Activated naive CD4-positive, alpha-beta T cell treated with anti-CD3 and anti-CD28 coated beads, Interleukin-2, amount 50 U/mL, for 24 hours (primary cell): Measurements from ENCODE around the gene SELPLG.
"Not testable (repeated sequence)": the region's sequence is repeated elsewhere in the genome, so short reads cannot be mapped to it uniquely, and the experiment has no call there.

Source experiments
- H3K27ac Mint-ChIP-seq: one replicate; pipeline ENCODE4 v1.8.0; 2021; ENCODE audit warnings: mild to moderate bottlenecking, mixed read lengths
- H3K27me3 Mint-ChIP-seq: one replicate; pipeline ENCODE4 v1.8.0; 2021; ENCODE audit warnings: mixed read lengths
- H3K36me3 Mint-ChIP-seq: one replicate; pipeline ENCODE4 v1.8.0; 2021; ENCODE audit warnings: mixed read lengths
- H3K4me1 Mint-ChIP-seq: one replicate; pipeline ENCODE4 v1.8.0; 2021; ENCODE audit warnings: mixed read lengths
- H3K4me3 Mint-ChIP-seq: one replicate; pipeline ENCODE4 v1.8.0; 2021; ENCODE audit warnings: mild to moderate bottlenecking, mixed read lengths
- H3K9me3 Mint-ChIP-seq: one replicate; pipeline ENCODE4 v1.8.0; 2021; ENCODE audit warnings: mixed read lengths

The SELPLG gene

DNA sequence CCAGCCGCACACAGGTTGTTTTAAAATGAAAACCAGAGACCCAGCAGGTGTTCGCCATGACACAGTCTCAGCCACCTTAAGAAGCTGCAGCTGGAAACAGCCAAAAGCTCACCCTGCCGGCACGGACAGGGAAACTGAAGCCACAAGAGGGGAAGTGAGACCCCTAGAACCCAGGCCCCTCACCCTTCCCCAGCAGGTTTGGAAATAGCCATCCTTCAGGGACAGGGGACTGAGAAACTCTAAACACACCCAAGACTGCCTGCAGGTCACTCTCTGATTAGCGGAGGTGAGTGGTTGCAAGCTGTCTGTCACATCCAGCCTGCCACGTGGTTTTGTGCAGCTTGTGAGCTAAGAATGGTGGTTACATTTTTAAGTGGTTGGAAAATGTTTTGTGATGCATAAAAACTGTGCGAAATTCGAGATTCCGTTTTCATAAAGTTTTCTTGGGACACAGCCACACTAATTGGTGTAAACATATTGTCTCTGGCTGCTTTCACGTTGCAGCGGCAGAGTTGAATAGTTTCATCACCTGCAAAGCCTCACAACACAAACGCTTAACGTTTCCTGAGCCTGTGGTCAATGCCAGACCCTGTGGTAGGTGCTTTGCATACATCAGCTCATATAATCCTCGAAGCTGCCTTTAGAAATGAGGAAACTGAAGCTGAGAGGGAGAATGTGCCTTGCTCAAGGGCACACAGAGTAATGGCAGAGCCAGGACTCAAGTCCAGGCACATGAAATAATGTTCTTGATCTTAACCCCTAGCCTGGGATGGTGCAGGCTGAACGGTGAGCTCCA lies 1.7 kb upstream of the SELPLG start:
- Mint-ChIP-seq H3K36me3 (peaks cover 6% of the 10 kb centered on the region), H3K27me3 (no peaks in the 10 kb centered on the region), H3K4me1 (peaks cover 73% of the 10 kb centered on the region), H3K4me3 (peak overlapping the region; percentile 97), H3K27ac (peak overlapping the region; percentile 80), H3K9me3 (no peaks in the 10 kb centered on the region)

DNA sequence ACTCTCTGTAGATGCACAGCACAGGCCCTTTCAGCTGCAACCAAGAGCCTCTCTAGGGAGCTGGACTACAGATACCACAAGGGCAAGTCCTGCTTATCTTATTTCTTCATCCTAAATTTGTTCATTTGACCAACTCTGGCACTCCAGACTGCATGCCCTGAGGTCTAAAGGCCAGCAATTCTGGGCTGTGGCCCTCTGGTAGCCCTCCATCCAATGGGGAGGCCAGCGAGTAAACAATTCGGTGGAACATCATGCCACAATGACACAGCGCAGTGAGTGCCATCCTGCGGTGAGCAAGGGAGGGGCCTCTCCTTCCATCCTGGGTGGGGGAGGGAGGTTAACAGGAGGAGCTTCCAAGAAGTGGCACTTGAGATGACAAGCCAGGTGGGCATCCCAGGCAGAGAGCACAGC lies 652 bp upstream of the SELPLG start:
- Mint-ChIP-seq H3K4me3 (peak overlapping the region; percentile 97), H3K27ac (peak overlapping the region; percentile 99), H3K27me3 (no peaks in the 10 kb centered on the region), H3K4me1 (peaks cover 79% of the 10 kb centered on the region), H3K9me3 (no peaks in the 10 kb centered on the region), H3K36me3 (peaks cover 6% of the 10 kb centered on the region)

GRCh38 chr12:108633081-108633533 lies 587 bp downstream of the SELPLG start:
- Mint-ChIP-seq H3K27ac (peak overlapping the region; percentile 99), H3K4me1 (peaks cover 85% of the 10 kb centered on the region), H3K36me3 (peaks cover 6% of the 10 kb centered on the region), H3K9me3 (no peaks in the 10 kb centered on the region), H3K4me3 (peak overlapping the region; percentile 97), H3K27me3 (no peaks in the 10 kb centered on the region)

DNA sequence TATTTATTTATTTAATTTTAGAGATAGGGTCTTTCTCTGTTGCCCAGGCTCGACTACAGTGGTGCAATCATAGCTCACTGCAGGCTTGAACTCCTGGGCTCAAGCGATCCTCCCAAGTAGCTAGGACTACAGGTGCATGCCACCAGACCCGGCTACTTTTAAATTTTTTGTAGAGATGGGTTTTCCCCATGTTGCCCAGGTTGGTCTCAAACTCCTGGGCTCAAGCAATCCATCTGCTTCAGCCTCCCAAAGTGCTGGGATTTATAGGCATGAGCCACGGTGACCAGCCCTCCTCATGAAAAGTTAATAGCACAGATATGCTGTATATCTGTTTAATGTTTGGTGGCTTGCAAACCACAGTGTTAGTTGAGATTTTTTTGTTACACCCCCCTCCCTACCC lies 2.4 kb downstream of the SELPLG start:
- peaks cover 82% of the 10 kb centered on the region for H3K4me1 Mint-ChIP-seq
- not testable (repeated sequence) for H3K9me3 Mint-ChIP-seq, H3K36me3 Mint-ChIP-seq, H3K27me3 Mint-ChIP-seq
- peak overlapping the region; percentile 97 for H3K4me3 Mint-ChIP-seq
- peak overlapping the region; percentile 100 for H3K27ac Mint-ChIP-seq

- H3K36me3 Mint-ChIP-seq: peaks cover 6% of the 10 kb centered on the region
These were observed 3.0 kb downstream of the SELPLG start for GRCh38 chr12:108630481-108631207.

DNA sequence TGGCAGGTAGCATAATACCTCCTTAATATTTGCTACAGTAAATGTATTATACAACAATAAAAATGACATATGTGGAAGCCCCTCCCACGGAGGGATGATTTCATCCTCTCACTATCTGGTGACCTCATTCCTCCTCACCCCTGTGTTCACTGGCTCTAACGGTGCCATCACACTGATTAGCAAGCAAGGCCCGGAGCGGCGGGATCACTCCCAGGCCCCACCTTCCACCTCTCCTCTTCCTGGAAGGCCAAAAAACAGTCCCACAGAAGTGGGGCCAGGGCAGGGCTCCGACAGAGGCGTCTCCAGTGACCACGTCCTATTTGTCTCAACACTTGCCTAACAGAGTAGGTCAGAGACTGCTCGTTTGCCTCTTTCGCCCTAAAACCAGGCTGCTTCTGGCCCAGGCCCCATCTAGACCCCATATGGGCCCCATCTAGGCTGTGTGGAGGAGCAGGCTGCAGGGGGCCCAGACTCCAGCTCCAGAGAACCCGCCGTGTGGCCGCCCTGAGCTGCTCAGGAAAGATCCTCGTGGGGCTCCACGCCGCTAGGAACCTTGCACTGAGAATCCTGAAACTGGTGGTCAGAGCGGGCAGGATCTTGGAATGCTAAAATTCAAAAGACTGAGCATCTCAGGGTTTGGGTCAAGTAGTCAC lies 3.7 kb downstream of the SELPLG start:
- Mint-ChIP-seq H3K4me1 (peaks cover 82% of the 10 kb centered on the region), H3K27me3 (no peaks in the 10 kb centered on the region), H3K9me3 (no peaks in the 10 kb centered on the region), H3K36me3 (peaks cover 9% of the 10 kb centered on the region), H3K4me3 (peak overlapping the region; percentile 97), H3K27ac (peak overlapping the region; percentile 100)

More at GRCh38 chr12:108630481-108631207, 3.0 kb downstream of the SELPLG start:
- Mint-ChIP-seq H3K27me3 (no peaks in the 10 kb centered on the region), H3K4me1 (peaks cover 82% of the 10 kb centered on the region), H3K27ac (peak overlapping the region; percentile 100), H3K9me3 (no peaks in the 10 kb centered on the region), H3K4me3 (peak overlapping the region; percentile 97)

DNA sequence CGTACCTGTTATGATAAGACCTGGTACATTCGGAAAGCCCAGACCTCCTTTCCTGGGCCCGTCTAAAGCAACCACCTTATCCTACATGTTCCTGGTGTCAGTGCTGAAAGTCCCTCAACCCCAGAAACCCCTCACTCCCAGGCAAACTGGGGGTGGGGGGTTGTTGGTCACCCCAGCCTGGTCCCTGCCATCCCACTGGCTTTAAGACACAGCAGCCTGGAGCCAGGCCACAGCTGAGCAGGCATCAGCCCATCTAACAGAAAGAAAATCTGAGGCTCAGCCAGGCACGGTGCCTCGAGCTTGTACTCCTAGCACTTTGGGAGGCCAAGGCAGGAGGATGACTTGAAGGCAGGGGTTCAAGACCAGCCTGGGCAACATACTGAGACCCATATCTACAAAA lies 4.5 kb downstream of the SELPLG start:
- Mint-ChIP-seq H3K4me3 (peak overlapping the region; percentile 82), H3K27ac (peak overlapping the region; percentile 100), H3K4me1 (peaks cover 76% of the 10 kb centered on the region), H3K27me3 (no peaks in the 10 kb centered on the region), H3K9me3 (no peaks in the 10 kb centered on the region), H3K36me3 (peaks cover 9% of the 10 kb centered on the region)

DNA sequence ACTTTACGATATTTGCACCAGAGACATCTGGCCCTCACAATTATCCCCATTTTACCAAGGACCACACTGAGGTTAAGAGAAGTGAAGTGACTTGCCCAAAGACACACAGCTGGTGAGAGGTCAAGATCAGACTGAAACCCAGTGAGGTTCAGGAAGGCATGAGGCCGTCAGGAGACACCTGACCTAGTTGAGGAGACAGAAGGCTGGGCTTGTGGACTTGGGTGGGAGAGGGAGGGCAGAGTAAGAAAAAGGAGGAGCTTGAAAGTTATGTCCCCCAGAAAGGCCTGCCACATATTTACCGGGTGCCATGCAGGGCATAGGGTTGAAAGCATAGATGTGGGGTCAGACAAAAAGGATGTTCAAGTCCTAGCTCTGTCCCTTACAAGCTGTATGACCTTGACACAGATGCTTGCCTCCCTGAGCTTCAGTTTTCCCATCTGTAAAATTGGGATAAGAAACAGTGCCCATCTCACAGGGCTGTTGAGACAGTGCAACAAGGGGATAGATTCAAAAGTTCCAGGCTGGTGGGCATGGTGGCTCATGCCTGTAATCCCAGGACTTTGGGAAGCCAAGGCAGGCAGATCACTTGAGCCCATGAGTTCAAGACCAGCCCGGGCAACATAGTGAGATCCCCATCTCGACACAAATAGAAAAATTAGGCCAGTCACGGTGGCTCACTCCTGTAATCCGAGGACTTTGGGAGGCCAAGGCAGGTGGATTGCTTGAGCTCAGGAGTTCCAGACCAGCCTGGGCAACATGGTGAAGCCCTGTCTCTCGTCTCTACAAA lies 6.4 kb downstream of the SELPLG start:
- H3K27ac Mint-ChIP-seq: peak overlapping the region; percentile 93
- peak overlapping the region; percentile 49 for H3K4me3 Mint-ChIP-seq
- H3K4me1 Mint-ChIP-seq: peaks cover 66% of the 10 kb centered on the region
- H3K9me3 Mint-ChIP-seq: no peaks in the 10 kb centered on the region
- H3K36me3 Mint-ChIP-seq: peaks cover 16% of the 10 kb centered on the region
- no peaks in the 10 kb centered on the region for H3K27me3 Mint-ChIP-seq

DNA sequence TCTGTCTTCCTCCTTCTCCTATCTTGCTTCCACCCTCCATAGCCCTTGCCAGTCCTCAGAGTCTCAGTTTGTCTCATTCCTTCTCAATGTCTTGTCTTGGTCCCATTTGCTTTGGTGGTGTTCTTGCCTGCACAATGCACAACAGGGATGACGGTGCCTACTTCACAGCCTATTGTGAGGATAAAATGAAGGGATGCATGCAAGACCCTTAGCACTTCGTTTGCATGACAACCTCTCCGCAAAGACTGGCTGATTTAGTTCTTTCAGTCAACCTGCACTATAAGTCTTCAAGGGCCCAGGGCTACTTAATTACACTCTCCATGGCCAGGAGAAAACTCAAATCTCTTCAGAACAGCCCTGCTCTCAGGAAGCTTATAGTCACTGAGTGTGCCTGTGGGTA lies 8.5 kb downstream of the SELPLG start:
- Mint-ChIP-seq H3K4me1 (peaks cover 58% of the 10 kb centered on the region), H3K27me3 (no peaks in the 10 kb centered on the region), H3K4me3 (no peak overlapping the region), H3K36me3 (peaks cover 12% of the 10 kb centered on the region), H3K27ac (peak overlapping the region; percentile 66), H3K9me3 (no peaks in the 10 kb centered on the region)

- Mint-ChIP-seq H3K27ac (no peak overlapping the region), H3K4me3 (no peak overlapping the region), H3K27me3 (no peaks in the 10 kb centered on the region), H3K4me1 (peaks cover 59% of the 10 kb centered on the region), H3K36me3 (peaks cover 12% of the 10 kb centered on the region), H3K9me3 (no peaks in the 10 kb centered on the region)
These were observed 10.1 kb downstream of the SELPLG start for GRCh38 chr12:108623577-108623976.

DNA sequence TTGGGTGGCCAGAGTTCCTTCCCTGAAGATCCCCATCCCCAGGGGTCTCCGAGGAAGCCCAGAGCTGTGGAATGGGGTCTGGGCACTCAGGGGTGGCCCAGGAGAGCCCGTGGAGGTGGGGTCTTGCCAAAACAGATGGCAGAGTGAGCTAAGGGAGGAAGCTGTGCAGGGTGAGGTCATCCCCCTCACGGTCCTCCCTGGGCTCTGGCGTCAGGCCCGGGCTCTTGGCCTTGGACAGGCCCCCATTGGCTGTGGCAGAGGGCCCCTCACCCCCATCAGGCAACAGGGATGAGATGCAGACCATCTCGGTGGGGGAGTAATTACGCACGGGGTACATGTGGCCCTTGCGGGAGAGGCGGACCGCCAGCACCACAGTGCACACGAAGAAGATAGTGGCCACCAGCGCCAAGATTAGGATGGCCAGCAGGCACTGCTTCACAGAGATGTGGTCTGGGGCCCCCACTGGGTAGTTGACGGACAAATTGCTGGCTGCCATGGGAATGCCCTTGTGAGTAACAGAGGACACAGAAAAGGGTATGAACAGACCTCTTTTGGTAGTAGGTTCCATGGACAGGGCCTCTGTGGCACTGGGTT lies 10.7 kb downstream of the SELPLG start:
- Mint-ChIP-seq H3K4me3 (no peak overlapping the region), H3K27me3 (no peaks in the 10 kb centered on the region), H3K27ac (peak overlapping the region; percentile 41), H3K4me1 (peaks cover 59% of the 10 kb centered on the region), H3K36me3 (peaks cover 12% of the 10 kb centered on the region), H3K9me3 (no peaks in the 10 kb centered on the region)

GRCh38 chr12:108622421-108622820 lies 11.3 kb downstream of the SELPLG start:
- Mint-ChIP-seq H3K4me3 (no peak overlapping the region), H3K27me3 (no peaks in the 10 kb centered on the region), H3K36me3 (peaks cover 14% of the 10 kb centered on the region), H3K9me3 (no peaks in the 10 kb centered on the region), H3K27ac (peak overlapping the region; percentile 96), H3K4me1 (peaks cover 62% of the 10 kb centered on the region)

DNA sequence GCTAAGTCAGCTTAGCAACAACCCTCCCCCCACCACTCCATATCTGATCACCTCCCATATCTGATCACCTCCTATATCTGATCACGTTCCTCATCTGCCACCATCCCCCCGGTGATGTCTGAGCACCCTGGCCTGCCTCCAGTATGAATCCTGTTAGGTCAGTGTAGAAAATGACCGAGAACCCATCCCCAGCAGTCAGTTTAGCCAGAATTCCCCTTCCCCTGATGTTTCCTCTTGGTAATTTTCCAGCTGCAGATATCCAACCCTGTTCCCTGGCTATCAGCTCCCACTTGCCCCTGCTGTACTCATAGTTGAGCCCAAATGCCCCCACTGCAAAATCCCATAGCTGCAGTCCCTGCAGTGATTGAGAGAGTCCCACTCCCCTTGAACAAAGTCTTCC lies 12.5 kb downstream of the SELPLG start:
- Mint-ChIP-seq H3K27ac (peak overlapping the region; percentile 79), H3K4me3 (no peak overlapping the region), H3K4me1 (peaks cover 68% of the 10 kb centered on the region), H3K27me3 (no peaks in the 10 kb centered on the region), H3K36me3 (peaks cover 18% of the 10 kb centered on the region), H3K9me3 (no peaks in the 10 kb centered on the region)

GRCh38 chr12:108620236-108620879 lies 13.3 kb downstream of the SELPLG start:
- Mint-ChIP-seq H3K27me3 (no peaks in the 10 kb centered on the region), H3K4me3 (no peak overlapping the region), H3K4me1 (peaks cover 62% of the 10 kb centered on the region), H3K27ac (peak overlapping the region; percentile 31), H3K36me3 (peaks cover 18% of the 10 kb centered on the region), H3K9me3 (no peaks in the 10 kb centered on the region)
